Endodermal cell (in vitro differentiated cells): Measurements from ENCODE around the gene MYLK4. TPM values are rescaled to one million over a fixed set of nuclear protein-coding genes. Genes with fewer than 3 reads are reported as not detected.
"Not testable (repeated sequence)": the region's sequence is repeated elsewhere in the genome, so short reads cannot be mapped to it uniquely, and the experiment has no call there.

ENCODE experiments used
- DNase-seq: peaks from one replicate; pipeline ENCODE4 v3.0.0-alpha.2; 2017
- H3K27ac ChIP-seq: 2 replicates; pipeline ENCODE4 v1.5.1; 2013; ENCODE audit warnings: mild to moderate bottlenecking, low read depth, low read length, moderate library complexity
- H3K27me3 ChIP-seq: 2 replicates; pipeline ENCODE4 v1.6.1; 2013; ENCODE audit warnings: mild to moderate bottlenecking, low read length, moderate library complexity; ENCODE audit not compliant: insufficient read depth, control insufficient read depth, poor library complexity, severe bottlenecking
- H3K36me3 ChIP-seq: 2 replicates; pipeline ENCODE4 v1.7.0; 2013; ENCODE audit warnings: mild to moderate bottlenecking, low read length, moderate library complexity; ENCODE audit not compliant: control insufficient read depth, insufficient read depth
- H3K4me1 ChIP-seq: one replicate; pipeline ENCODE4 v1.7.0; 2013; ENCODE audit warnings: low read length; ENCODE audit not compliant: control insufficient read depth, insufficient read depth
- H3K4me3 ChIP-seq: 2 replicates; pipeline ENCODE4 v1.5.1; 2013; ENCODE audit warnings: mild to moderate bottlenecking, low read length, moderate library complexity
- H3K9ac ChIP-seq: 2 replicates; pipeline ENCODE4 v1.6.1; 2013; ENCODE audit warnings: mild to moderate bottlenecking, low read length, moderate library complexity; ENCODE audit not compliant: poor library complexity, severe bottlenecking; ENCODE audit errors: extremely low read depth
- H3K9me3 ChIP-seq: 2 replicates; pipeline ENCODE4 v1.6.1; 2013; ENCODE audit warnings: mild to moderate bottlenecking, low read length, moderate library complexity; ENCODE audit not compliant: control insufficient read depth
- H3K27ac Mint-ChIP-seq: 2 replicates; pipeline ENCODE4 v1.8.0; 2020; ENCODE audit warnings: mixed read lengths
- H3K27me3 Mint-ChIP-seq: 2 replicates; pipeline ENCODE4 v1.8.0; 2021; ENCODE audit warnings: mild to moderate bottlenecking, mixed read lengths; ENCODE audit not compliant: insufficient read depth
- H3K36me3 Mint-ChIP-seq: 2 replicates; pipeline ENCODE4 v1.8.0; 2020; ENCODE audit warnings: low read depth, mixed read lengths
- H3K4me1 Mint-ChIP-seq: 2 replicates; pipeline ENCODE4 v1.8.0; 2020; ENCODE audit warnings: mixed read lengths
- H3K4me3 Mint-ChIP-seq: 2 replicates; pipeline ENCODE4 v1.8.0; 2020; ENCODE audit warnings: mild to moderate bottlenecking, moderate library complexity, mixed read lengths
- H3K9me3 Mint-ChIP-seq: 2 replicates; pipeline ENCODE4 v1.8.0; 2020; ENCODE audit warnings: mild to moderate bottlenecking, mixed read lengths
- CTCF ChIP-seq: fragments of 200-600 bp; sonication (generic); conservative IDR thresholded peaks from 2 replicates; pipeline ENCODE4 v1.5.0; 2021; ENCODE audit warnings: antibody characterized with exemption, mild to moderate bottlenecking
- WGBS, 2 experiments: methylation state at CpG; one replicate each; pipeline versions ENCODE4 v1.1.5 to v1.1.7; 2013; ENCODE audit warnings: missing lambda C conversion rate in 2 of 2, mixed read lengths in 1 of 2; ENCODE audit not compliant: insufficient coverage in 1 of 2, insufficient read length in 1 of 2; 5-methylcytosine and 5-hydroxymethylcytosine counted together
- total RNA-seq, 2 donors: library from RNA; stranded (reverse); fragmentation: NEBNext Ultra II Directional in 1 of 2; extraction: Animal tissue kit (Norgen Biotek cat#: 25700) in 1 of 2; gene quantifications; 2 replicates in 1 of 2; 3 replicates in 1 of 2; pipeline ENCODE4 v1.2.1, GENCODE V29; 2021

The MYLK4 gene
- total RNA-seq, 2 donors from 2014 or later = 0.18 to 0.20 TPM

GRCh38 chr6:2763345-2763841 is 12.7 kb upstream of the MYLK4 start:
- no peak for TF ChIP-seq CTCF
- Mint-ChIP-seq H3K27ac (no peak overlapping the region), H3K4me3 (peak overlapping the region; percentile 85), H3K27me3 (no peaks in the 10 kb centered on the region), H3K9me3 (no peaks in the 10 kb centered on the region), H3K36me3 (no peaks in the 10 kb centered on the region), H3K4me1 (peaks cover 13% of the 10 kb centered on the region)
- DNase-seq = no peak
- no peak overlapping the region for H3K27ac ChIP-seq
- no peak overlapping the region for H3K9ac ChIP-seq
- no peaks in the 10 kb centered on the region for H3K36me3 ChIP-seq
- H3K4me1 ChIP-seq = no peaks in the 10 kb centered on the region
- 97 to 98% methylated on average over 21 to 36 of the region's 36 CpGs for WGBS, 2 experiments
- H3K9me3 ChIP-seq = no peaks in the 10 kb centered on the region
- H3K27me3 ChIP-seq = no peaks in the 10 kb centered on the region
- no peak overlapping the region for H3K4me3 ChIP-seq

- not testable (repeated sequence) for H3K9me3 ChIP-seq, H3K36me3 ChIP-seq, H3K4me3 Mint-ChIP-seq, H3K9me3 Mint-ChIP-seq, H3K4me3 ChIP-seq, H3K27me3 ChIP-seq, H3K9ac ChIP-seq, H3K27me3 Mint-ChIP-seq, H3K27ac Mint-ChIP-seq, H3K4me1 Mint-ChIP-seq, H3K27ac ChIP-seq, H3K4me1 ChIP-seq, H3K36me3 Mint-ChIP-seq, DNase-seq
- 92 to 93% methylated on average over 2 to 4 of the region's 4 CpGs for WGBS, 2 experiments
Measured at GRCh38 chr6:2762868-2763267, 12.1 kb upstream of the MYLK4 start.

GRCh38 chr6:2760882-2761842 is 10.4 kb upstream of the MYLK4 start:
- Histone ChIP-seq H3K27me3 (no peaks in the 10 kb centered on the region), H3K9me3 (no peaks in the 10 kb centered on the region), H3K9ac (no peak overlapping the region), H3K27ac (no peak overlapping the region), H3K36me3 (no peaks in the 10 kb centered on the region), H3K4me3 (no peak overlapping the region), H3K4me1 (no peaks in the 10 kb centered on the region)
- H3K27ac Mint-ChIP-seq = no peak overlapping the region
- no peaks in the 10 kb centered on the region for H3K36me3 Mint-ChIP-seq
- peak; percentile 78 for TF ChIP-seq CTCF
- H3K9me3 Mint-ChIP-seq = no peaks in the 10 kb centered on the region
- 88 to 100% methylated on average over 3 to 8 of the region's 8 CpGs for WGBS, 2 experiments
- H3K4me1 Mint-ChIP-seq = no peaks in the 10 kb centered on the region
- H3K27me3 Mint-ChIP-seq = no peaks in the 10 kb centered on the region
- no peak for DNase-seq
- no peak overlapping the region for H3K4me3 Mint-ChIP-seq
